HepG2 (cell line): ENCODE data around the gene KCTD21.

Experiments
- CTCF ChIP-seq: sonication (generic); formaldehyde crosslinking; IDR thresholded peaks from 2 replicates; pipeline ENCODE4 v1.5.0; 2020; ENCODE audit warnings: mild to moderate bottlenecking, missing genetic modification reagents, moderate library complexity
- KLF9 ChIP-seq: IDR thresholded peaks from 2 replicates; pipeline ENCODE4 v1.6.1; 2016; ENCODE audit warnings: low read depth
- POLR2A ChIP-seq, 2 experiments: IDR thresholded peaks; 2 replicates each; pipeline ENCODE4 v1.6.1; 2011; ENCODE audit warnings: low read depth in 2 of 2, low read length in 2 of 2, mild to moderate bottlenecking in 1 of 2, moderate library complexity in 1 of 2; ENCODE audit not compliant: insufficient read depth in 1 of 2
- PRPF4 ChIP-seq: fragments of 200-400 bp; formaldehyde crosslinking; IDR thresholded peaks from 2 replicates; pipeline ENCODE4 v1.6.1; 2016; ENCODE audit warnings: low read length, low read depth; ENCODE audit not compliant: poor library complexity, severe bottlenecking
- TP53 ChIP-seq: sonication (generic); formaldehyde crosslinking; conservative IDR thresholded peaks from 2 replicates; pipeline ENCODE4 v1.4.0; 2020; ENCODE audit warnings: missing genetic modification reagents
- ZNF616 ChIP-seq: sonication (generic); formaldehyde crosslinking; IDR thresholded peaks from 2 replicates; pipeline ENCODE4 v1.5.0; 2020; ENCODE audit warnings: low read depth, mild to moderate bottlenecking, missing genetic modification reagents

GRCh38 chr11:78138694-78139421 is 49.6 kb downstream of the KCTD21 start:
- TF ChIP-seq ZNF616 (no peak), TP53 (CRISPR knock-in tag) (no peak; the same call in 1 of the 2 replicates), CTCF (CRISPR knock-in tag) (no peak), POLR2A (IDR thresholded peaks at IDR 0.05; ENCODE audit: insufficient read depth in 1 of 2, low read depth in 2 of 2, low read length in 2 of 2) (no peak), PRPF4 (no peak), KLF9 (CRISPR knock-in tag) (no peak)
